Ishikawa (cell line): ENCODE data around the gene SGPP1.

ENCODE experiments used
- CEBPB ChIP-seq: IDR thresholded peaks from 2 replicates; pipeline ENCODE4 v1.6.1; 2012
- CREB1 ChIP-seq: IDR thresholded peaks from 2 replicates; pipeline ENCODE4 v1.6.1; 2012; ENCODE audit warnings: low read depth
- EGR1 ChIP-seq: IDR thresholded peaks from 2 replicates; pipeline ENCODE4 v1.6.1; 2012
- EP300 ChIP-seq: IDR thresholded peaks from 2 replicates; pipeline ENCODE4 v1.6.1; 2012; ENCODE audit warnings: borderline replicate concordance
- FOXM1 ChIP-seq: IDR thresholded peaks from 2 replicates; pipeline ENCODE4 v1.6.1; 2012; ENCODE audit warnings: low read depth, borderline replicate concordance
- NFIC ChIP-seq: IDR thresholded peaks from 2 replicates; pipeline ENCODE4 v1.6.1; 2012
- RAD21 ChIP-seq: IDR thresholded peaks from 2 replicates; pipeline ENCODE4 v1.6.1; 2012; ENCODE audit warnings: low read depth
- TAF1 ChIP-seq: IDR thresholded peaks from 2 replicates; pipeline ENCODE4 v1.6.1; 2012; ENCODE audit warnings: low read depth, mild to moderate bottlenecking
- TCF12 ChIP-seq: IDR thresholded peaks from 2 replicates; pipeline ENCODE4 v1.6.1; 2012; ENCODE audit warnings: low read depth
- TEAD4 ChIP-seq: IDR thresholded peaks from 2 replicates; pipeline ENCODE4 v1.6.1; 2012
- YY1 ChIP-seq: IDR thresholded peaks from 2 replicates; pipeline ENCODE4 v1.6.1; 2012; ENCODE audit warnings: low read depth
- ZBTB7A ChIP-seq: IDR thresholded peaks from 2 replicates; pipeline ENCODE4 v1.6.1; 2012; ENCODE audit warnings: low read depth
- TF ChIP-seq, protein P1 (sequence below): IDR thresholded peaks from 2 replicates; pipeline ENCODE4 v1.6.1; 2012
- TF ChIP-seq, protein P2 (sequence below): IDR thresholded peaks from 2 replicates; pipeline ENCODE4 v1.6.1; 2012
- TF ChIP-seq, protein P3 (sequence below): IDR thresholded peaks from 2 replicates; pipeline ENCODE4 v1.6.1; 2012; ENCODE audit warnings: low read depth, mild to moderate bottlenecking

Gene SGPP1

DNA sequence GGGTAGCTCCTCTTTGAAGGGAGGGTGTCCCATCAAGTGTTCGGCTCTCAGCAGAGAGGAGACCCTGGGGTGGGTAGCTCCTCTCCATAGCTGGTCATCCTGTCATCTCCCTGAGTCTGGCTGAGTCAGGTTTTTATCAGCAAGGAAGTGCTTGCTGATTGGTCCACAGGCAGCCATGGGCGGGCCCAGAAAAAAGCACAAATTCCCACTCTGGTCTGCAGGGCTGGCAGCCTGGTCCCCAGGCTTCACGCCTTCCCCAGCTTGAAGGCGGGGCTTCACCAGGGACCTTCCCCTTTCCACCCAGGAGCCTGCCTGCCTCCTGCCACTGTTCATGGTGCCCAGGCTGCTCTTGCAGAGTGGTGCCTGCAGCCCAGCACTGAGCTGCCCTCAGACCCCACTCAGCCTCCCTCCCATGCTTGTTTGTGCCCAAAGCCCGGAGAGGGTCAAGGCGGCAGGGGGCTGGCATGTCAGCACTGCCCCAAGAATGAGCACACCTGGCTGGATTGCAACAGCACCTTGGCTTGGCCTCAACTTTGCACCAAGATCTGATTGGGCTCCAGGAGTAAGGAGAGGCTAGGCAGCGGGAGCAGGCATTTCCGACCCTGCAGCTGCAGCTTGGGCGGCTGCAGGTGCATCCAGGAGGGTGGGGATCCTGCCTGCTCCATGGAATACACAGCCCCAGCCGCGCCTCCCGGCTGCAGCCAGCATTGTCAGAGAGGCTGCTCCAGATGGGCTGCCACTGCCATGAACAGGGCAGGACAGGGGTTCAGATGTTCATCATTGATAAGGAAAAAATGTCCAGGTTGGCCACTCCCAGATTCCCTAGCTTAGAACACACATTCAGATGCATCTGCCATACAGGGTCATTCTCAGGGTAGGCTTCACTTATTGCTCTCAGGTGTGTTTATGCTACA is 64.2 kb downstream of the SGPP1 start:
- TF ChIP-seq, protein P1, sequence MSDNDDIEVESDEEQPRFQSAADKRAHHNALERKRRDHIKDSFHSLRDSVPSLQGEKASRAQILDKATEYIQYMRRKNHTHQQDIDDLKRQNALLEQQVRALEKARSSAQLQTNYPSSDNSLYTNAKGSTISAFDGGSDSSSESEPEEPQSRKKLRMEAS: no peak
- no peak for TF ChIP-seq CEBPB
- TF ChIP-seq, protein P2, sequence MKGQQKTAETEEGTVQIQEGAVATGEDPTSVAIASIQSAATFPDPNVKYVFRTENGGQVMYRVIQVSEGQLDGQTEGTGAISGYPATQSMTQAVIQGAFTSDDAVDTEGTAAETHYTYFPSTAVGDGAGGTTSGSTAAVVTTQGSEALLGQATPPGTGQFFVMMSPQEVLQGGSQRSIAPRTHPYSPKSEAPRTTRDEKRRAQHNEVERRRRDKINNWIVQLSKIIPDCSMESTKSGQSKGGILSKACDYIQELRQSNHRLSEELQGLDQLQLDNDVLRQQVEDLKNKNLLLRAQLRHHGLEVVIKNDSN: no peak
- no peak for TF ChIP-seq TCF12
- TF ChIP-seq NFIC: no peak
- no peak for TF ChIP-seq EGR1
- TF ChIP-seq TAF1: no peak
- TF ChIP-seq CREB1: no peak
- no peak for TF ChIP-seq ZBTB7A
- TF ChIP-seq FOXM1: no peak
- TF ChIP-seq RAD21: no peak
- no peak for TF ChIP-seq TEAD4

DNA sequence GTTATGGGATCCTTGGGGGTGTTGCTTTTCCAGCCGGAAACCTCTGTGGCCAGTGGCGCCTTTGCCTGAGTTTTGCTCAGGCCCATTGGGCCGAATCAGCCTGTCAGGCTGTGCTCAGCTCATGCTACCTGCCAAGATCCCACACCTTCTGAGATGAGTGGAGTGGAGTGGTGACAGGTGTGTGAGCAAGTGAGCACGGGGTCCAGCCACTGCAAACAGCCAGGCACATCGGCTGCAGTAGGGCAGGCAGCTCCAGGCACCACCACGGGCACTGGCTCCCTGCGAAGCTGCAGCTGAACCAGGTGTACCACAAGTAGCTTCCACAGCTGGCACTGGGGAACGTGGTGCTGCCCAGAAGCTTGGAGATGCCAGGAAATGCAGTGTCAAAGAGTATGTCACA is 65.1 kb downstream of the SGPP1 start:
- TF ChIP-seq, protein P2: no peak
- TF ChIP-seq CEBPB (no peak), RAD21 (no peak), FOXM1 (no peak), TCF12 (no peak), CREB1 (no peak), YY1 (no peak), TAF1 (no peak), EGR1 (no peak), NFIC (no peak), TEAD4 (no peak), ZBTB7A (no peak), EP300 (no peak)
- TF ChIP-seq, protein P3, sequence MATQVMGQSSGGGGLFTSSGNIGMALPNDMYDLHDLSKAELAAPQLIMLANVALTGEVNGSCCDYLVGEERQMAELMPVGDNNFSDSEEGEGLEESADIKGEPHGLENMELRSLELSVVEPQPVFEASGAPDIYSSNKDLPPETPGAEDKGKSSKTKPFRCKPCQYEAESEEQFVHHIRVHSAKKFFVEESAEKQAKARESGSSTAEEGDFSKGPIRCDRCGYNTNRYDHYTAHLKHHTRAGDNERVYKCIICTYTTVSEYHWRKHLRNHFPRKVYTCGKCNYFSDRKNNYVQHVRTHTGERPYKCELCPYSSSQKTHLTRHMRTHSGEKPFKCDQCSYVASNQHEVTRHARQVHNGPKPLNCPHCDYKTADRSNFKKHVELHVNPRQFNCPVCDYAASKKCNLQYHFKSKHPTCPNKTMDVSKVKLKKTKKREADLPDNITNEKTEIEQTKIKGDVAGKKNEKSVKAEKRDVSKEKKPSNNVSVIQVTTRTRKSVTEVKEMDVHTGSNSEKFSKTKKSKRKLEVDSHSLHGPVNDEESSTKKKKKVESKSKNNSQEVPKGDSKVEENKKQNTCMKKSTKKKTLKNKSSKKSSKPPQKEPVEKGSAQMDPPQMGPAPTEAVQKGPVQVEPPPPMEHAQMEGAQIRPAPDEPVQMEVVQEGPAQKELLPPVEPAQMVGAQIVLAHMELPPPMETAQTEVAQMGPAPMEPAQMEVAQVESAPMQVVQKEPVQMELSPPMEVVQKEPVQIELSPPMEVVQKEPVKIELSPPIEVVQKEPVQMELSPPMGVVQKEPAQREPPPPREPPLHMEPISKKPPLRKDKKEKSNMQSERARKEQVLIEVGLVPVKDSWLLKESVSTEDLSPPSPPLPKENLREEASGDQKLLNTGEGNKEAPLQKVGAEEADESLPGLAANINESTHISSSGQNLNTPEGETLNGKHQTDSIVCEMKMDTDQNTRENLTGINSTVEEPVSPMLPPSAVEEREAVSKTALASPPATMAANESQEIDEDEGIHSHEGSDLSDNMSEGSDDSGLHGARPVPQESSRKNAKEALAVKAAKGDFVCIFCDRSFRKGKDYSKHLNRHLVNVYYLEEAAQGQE: no peak
- TF ChIP-seq, protein P1: no peak

DNA sequence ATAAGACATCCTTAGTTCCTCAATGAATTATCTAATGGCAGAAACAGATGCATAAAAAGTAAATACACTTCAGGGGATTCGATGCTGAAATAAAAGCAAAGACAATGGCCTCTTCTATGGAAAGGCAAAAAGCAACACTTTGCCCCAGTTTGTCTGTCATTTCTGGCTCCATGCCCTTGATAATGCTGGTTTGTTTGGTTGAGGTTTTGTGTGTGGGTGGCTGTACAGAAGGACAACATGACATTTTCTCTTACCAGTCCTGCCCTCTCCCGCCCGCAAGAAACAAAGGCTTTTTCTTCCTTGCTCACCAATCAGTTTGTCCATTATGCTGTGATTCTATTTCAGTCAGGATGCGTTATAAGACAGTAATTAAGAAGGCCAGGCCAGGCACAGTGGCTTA is 68.1 kb downstream of the SGPP1 start:
- TF ChIP-seq TAF1 (no peak), FOXM1 (no peak), RAD21 (no peak), NFIC (no peak), CEBPB (no peak), CREB1 (no peak), ZBTB7A (no peak), YY1 (no peak), EGR1 (no peak), TEAD4 (no peak), TCF12 (no peak), EP300 (no peak)
- TF ChIP-seq, protein P2: no peak
- TF ChIP-seq, protein P1: no peak
- TF ChIP-seq, protein P3: no peak

DNA sequence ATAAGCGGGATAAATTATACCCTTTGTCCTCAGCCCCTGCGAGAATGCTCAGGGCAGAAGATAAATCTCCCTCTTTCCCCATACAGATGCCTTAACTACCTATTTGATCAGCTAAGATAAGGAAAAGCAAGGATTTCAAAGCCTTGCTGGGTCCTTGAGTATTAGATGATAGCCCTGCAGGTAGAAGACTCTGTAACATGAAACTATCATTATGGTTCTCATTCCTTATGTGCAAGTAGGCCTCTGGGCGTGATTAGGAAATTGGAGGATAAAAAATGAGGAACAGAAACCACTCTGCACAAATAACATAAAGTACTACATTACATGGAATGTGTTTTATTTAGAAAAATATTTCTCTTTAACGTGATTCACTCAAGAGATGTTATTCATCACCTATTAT is 71.7 kb downstream of the SGPP1 start:
- no peak for TF ChIP-seq TAF1
- no peak for TF ChIP-seq TCF12
- TF ChIP-seq, protein P3: no peak
- no peak for TF ChIP-seq EP300
- TF ChIP-seq, protein P1: no peak
- no peak for TF ChIP-seq TEAD4
- no peak for TF ChIP-seq ZBTB7A
- no peak for TF ChIP-seq CREB1
- no peak for TF ChIP-seq RAD21
- TF ChIP-seq, protein P2: no peak
